GOT3 (cell line): ENCODE data around the gene CYP8B1.

Experiments used
- DNase-seq: peaks from one replicate; lab custom pipeline; 2025; ENCODE audit warnings: mixed read lengths; lab: John Stamatoyannopoulos, UW

Gene CYP8B1

GRCh38 chr3:42852441-42852840, 23.2 kb downstream of the CYP8B1 start:
- DNase-seq: no peak

- no peak for DNase-seq
Observed at GRCh38 chr3:42851228-42851834, 24.3 kb downstream of the CYP8B1 start.

DNA sequence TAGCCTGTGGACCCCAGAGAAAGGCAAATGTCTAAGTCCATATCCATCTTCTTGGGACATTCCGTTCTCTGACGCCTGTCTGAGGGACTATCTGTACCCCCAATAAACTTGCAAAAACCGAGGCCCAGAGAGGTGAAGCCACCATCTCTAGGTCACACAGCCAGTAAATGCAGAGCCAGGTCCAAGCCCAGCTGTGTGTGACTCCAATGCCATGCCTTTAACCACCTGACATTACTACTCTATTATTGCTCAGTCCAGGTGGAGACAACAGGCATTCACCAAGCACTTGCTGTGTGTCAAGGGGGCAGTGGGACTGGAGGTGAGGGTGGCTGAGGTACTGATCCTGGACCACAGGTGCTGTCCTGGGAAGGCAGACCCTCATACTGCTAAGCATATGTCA, 25.4 kb downstream of the CYP8B1 start:
- no peak for DNase-seq

DNA sequence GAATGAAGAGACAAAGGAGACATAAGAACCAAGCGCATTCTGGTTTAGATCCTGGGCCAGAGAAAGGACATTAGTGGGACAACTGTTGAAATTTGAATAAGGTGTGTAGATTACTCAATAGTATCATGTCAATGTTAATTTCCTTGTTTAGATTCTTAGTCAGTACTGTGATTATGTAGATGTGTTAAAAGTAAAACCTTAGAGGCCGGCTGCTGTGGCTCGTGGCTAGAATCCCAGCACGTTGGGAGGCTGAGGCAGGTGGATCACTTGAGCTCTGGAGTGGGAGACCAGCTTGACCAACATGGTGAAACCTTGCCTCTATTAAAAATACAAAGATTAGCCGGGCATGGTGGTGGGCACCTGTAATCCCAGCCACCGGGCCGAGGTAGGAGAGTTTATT, 26.7 kb downstream of the CYP8B1 start:
- DNase-seq: no peak

- no peak for DNase-seq
Observed at GRCh38 chr3:42847731-42848130, 27.9 kb downstream of the CYP8B1 start.

DNA sequence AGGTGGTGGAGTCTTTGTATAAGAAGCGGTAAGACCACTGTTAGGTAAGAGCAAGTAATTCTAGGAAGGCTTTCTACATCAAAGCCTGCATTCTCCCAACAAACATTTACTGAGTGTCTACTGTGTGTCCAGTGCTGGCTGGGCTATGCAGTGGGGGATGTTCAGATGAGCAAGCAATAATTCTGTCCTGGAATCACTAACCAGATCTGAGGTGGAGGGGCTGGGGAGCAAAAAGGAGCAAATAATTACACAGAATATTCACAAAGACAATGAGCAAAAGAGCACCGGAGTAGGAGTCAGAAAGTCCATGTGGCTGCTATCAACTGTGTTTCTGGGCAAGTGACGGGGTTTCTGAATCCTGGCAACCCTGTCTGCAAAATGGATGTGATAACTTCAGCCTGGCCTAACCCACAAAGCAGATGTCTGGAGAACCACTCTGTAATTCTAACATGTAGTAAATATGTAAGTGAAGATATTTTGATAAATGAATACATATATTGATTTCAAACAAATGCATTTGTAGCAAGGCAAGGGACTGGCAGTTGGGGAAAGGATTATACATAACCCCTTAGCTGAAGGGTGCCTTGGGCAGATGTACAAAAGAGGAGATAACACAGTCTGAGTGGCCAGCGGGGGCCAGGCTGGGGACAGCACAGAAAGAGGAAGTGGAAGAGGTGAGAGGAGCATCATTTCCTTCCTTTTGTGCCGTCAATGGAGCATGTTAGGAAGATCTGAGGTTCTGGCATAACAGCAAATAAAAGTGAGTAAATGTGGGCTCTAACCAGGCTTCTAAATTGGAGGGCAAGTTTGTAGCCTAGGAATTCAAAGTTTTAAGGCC, 28.8 kb downstream of the CYP8B1 start:
- DNase-seq: no peak

DNA sequence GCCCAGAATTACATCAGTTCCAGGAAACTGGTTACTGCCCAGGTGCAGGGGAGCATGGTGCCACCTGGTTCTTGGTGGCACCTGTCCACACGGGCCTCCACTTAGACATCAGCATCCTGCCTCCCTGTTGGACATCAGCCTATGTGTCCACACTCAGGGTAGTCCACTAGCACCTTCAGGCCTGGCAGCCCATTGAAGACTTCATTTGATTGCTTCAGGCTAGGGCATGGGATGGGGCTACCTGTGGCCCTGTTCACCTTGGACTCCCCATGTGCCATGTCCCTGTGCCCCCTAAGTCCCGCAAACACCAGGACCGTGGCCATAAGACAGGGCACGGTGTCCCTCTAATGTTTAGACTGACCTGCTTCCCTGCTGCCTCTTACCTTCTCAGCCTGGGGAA, 30.9 kb downstream of the CYP8B1 start:
- DNase-seq: no peak

DNA sequence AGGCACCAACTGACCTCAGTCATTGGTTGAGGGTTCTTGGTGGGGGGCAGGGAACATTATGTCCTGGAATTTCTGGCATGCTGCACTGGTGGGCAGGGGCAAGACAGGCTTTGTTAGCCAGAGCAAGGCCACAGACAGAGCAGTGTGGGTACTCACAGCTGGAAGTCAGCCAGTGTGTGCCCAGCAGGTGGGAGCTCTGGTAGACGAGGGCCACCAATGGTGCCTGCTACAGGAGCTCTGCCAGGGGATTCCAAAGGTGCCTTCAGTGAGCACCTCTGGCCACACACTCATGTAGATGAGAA, 31.3 kb downstream of the CYP8B1 start:
- no peak for DNase-seq

DNA sequence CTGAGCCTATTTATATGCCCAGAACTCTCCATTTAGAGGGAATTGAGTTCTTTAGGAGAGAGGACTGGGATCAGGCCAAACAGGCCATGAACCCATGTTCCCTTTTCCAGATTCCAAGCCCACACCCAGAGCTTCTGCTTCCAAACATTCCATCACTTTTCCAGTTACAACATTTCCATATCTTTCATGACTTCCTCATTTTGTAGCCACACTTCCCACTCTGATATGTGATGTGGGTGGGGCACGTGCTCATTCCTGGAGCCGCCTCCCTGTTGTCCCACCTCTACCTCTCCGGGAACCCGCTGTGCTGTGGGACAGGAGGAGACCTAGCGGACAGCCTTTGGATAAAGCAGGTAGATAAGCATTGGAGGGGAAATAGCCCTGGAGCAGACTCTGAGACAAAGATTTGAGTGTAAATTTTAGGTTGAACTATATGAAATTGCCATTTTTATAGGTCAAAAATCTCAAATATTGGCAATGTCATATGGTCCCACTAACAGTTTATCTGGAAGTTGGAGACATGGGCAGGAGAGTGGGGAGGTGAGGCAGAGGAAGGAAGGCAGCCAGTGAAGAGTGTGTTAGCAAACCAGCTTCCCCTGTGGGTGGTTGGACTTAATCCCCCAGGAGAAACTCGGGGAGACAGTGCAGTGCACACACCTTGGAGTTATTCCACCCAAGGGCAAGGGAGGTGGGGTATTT, 31.8 kb downstream of the CYP8B1 start:
- no peak for DNase-seq

DNA sequence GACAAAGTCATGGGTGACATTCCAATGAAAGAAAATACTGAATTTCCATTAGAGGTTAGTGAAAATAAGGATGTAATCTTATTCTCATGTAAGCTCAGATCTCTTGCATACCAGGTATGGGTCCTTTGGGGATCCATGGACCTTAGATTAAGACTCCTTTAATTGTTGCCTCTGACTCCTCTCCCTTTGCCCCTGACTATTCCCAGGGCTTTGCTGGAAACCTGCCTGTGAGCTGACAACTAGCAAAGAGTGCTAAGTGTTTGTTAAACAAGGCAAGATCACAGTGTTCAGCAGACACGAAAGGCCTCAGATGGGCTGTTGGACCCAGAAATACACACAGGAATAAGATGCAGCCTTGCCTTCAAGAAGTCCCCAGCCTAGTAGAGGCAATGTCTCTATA, 34.3 kb downstream of the CYP8B1 start:
- DNase-seq: no peak

DNA sequence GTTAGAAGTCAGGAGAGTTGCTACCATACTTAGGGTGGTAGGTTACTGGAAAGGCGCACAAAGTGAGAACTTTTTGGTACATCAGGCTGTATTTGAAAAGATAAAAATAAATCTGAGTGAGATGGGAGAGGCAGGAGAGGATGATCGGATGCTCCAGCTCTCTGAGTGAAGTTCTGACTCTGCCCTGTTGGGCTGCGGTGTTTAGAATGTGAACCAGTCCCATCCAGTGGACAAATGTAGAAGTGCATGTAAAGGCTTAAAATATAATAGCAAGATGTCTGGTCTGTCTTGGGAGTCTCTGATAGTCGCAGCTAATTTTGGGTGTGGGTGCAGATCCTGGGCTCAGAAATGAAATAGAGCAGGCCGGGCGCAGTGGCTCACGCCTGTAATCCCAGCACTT, 36.1 kb downstream of the CYP8B1 start:
- DNase-seq: no peak

GRCh38 chr3:42838571-42838970, 37.1 kb downstream of the CYP8B1 start:
- no peak for DNase-seq

DNA sequence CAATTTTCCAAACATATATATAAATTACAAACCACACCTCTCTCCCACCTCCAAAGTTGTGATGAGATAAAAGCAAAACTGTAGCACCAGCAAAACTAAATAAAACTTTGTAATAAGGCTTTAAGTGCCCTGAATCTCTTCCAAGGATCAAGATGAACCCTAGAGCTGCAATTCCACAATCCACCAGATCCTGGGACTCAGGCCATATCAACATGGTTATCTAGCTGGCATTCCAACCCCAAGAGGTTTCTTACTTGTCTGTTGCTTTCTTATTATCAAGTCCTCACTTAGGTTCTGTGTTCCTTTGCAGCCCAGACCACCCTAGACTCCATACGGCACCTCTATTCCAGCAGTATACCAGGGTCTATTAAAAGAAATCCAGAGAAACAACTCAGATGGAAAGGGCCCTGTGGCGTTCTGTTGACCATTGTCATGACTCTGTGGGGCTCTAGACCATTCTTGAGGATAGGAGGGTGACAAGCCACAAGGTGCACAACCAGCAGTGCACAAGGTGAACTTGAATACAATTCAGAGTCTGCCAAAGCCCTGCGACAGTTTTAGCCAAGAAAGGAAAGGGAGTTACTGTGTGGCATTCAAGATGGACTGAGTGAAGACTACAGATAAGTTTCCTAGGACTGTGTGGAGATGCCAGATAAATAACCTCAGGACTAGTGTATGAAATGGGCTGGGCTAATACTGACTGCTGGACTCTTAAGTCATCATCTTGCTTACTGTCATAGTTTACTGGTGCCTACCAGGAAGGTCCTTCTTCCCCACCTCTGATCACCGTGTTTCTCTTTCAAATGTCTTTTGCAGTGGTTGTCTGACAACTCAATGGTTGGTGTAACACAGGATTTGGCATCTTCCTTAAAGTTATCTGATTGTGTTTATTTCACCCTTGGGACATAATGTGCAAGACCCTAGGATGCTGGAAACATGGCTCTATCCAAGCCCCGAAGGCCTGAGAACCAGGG, 39.2 kb downstream of the CYP8B1 start:
- no peak for DNase-seq

DNA sequence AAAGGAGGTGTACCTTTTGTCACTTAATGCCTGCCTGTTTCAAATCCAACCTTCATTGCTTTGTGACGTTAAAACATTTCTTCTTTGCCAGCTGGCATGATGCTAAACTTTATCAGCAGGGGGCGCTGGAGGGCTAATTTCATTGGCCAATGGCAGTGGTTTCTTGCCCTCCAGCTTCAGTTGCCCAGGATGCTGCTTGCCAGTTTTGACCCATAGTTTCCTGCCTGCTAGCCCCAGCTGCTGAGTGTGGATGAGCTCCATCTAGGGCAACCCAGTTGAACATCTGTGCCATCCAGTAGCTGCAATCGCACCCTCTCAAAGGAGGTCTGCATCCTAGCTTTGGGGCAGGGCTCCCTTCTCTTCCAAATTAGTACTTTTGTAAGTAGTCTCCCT, 44.4 kb downstream of the CYP8B1 start:
- DNase-seq: no peak

DNA sequence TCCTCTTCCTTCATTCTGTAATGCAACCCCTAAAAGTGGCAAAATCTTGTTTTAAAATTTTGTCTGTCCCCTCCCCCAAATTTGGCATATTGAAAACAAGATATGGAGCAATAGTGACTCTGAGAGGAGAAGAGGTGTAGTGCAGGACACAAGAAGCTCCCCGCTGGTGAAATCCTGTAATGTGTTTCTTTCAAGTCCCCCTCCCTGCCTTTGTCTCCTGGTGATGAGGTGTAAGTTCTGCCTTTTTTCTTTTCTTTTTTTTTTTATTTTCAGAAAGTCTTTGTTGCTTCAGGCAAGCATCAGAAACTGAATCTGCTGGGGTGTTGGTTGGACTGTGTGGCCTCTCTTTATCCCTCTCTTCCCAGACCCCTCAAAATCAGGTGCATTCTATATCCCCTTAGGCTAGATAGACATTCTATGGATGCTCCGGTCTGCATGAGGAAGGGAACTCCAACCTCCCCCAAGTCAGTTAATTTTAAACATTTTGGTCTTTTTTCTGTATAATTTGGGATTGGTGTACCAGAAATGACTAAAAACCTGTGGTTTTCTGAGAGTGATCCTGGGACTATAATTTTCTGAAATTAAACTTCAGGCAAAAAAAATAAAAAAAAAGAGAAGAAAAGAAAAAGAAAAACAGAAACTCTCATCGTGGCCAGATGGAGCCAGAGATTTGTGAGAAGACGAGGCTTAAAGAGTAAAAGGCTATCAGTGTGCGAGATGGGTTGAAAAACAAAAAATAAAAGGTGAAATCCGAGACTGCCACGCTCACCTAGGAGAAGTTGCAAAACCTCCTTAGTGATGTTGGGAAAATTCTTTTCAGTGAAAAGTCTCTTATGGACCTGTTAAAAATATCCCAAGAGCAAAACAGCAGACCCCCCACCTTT, 45.0 kb downstream of the CYP8B1 start:
- DNase-seq: no peak

- no peak for DNase-seq
Observed at GRCh38 chr3:42829628-42830436, 45.8 kb downstream of the CYP8B1 start.

- DNase-seq: no peak
Observed at GRCh38 chr3:42829083-42829627, 46.5 kb downstream of the CYP8B1 start.

- no peak for DNase-seq
Observed at GRCh38 chr3:42827654-42828053, 48.0 kb downstream of the CYP8B1 start.

DNA sequence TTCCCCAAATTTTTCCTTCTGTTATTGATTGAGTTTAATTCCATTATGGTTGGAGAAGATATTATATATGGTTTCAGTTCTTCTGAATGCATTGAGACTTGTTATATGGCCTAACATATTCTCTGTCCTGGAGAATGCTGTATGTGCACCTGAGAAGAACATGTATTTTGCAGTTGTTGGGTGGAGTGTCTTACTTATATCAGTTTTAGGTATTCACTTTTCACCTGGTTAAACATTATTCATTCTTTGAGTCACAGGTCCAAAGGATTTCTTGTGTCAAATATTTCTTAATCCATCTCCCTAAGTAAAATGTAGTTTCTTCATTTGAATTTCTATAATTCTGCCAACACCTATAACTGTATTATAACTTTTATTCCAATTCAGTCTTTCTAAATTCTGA, 48.7 kb downstream of the CYP8B1 start:
- DNase-seq: no peak

GRCh38 chr3:42826141-42826540, 49.5 kb downstream of the CYP8B1 start:
- DNase-seq: no peak
